Measurements from ENCODE around the gene SUPT4H1. TPM values are rescaled to one million over a fixed set of nuclear protein-coding genes. Genes with fewer than 3 reads are reported as not detected.
"Not testable (repeated sequence)": the region's sequence is repeated elsewhere in the genome, so short reads cannot be mapped to it uniquely, and the experiment has no call there.

The SUPT4H1 gene
- total RNA-seq, 1 donor from 2014 or later = 61.9 TPM

GRCh38 chr17:58341136-58341860 is 10.7 kb downstream of the SUPT4H1 start:
- DNase-seq (ENCODE audit: low spot score) = not testable (repeated sequence)

GRCh38 chr17:58340405-58340876 is 11.6 kb downstream of the SUPT4H1 start:
- DNase-seq (ENCODE audit: low spot score) = no peak

- no peak for DNase-seq (ENCODE audit: low spot score)
Observed at GRCh38 chr17:58339755-58340404, 12.1 kb downstream of the SUPT4H1 start.

- no peak for DNase-seq (ENCODE audit: low spot score)
Observed at GRCh38 chr17:58338841-58339754, 12.9 kb downstream of the SUPT4H1 start.

DNA sequence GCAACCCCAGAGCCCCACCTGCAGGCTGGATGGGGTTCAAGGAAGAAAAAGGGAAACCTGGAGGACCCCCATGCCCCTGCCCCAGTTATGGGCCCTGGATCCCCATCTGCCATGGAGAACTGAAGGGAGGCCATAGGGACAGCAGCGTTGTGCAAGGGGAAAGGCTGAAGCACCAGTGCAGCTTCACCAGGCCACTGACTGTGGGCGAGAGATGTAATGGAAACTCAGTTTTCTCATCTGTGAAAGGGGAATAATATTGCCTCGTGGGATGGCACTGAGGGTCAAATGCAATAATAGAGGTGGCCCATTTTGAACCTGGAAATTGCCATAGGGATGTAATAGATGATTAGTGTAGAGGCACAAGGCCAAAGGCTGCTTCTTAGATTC is 13.6 kb downstream of the SUPT4H1 start:
- no peak for DNase-seq (ENCODE audit: low spot score)

GRCh38 chr17:58337600-58338453 is 14.2 kb downstream of the SUPT4H1 start:
- DNase-seq (ENCODE audit: low spot score) = no peak

DNA sequence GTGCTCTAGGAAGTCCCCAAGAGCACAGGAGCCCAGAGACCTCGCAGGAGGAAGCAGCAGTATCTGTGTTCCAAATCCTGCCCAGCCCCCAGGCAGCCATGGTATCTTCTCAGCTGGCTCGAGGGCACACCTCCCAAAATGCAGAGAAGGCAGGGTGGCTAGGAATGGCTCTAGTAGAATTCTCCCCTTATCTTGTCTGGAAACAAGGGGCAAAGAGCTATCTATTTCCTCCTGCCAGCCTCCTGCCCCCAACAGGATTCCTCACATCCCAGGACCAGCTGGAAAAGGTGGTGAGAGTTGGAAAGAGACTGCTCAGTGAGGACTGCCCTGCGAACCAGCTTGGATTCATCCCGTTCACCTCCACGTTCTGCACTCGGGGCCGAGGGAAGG is 14.8 kb downstream of the SUPT4H1 start:
- no peak for DNase-seq (ENCODE audit: low spot score)

- no peak for DNase-seq (ENCODE audit: low spot score)
Observed at GRCh38 chr17:58336456-58337209, 15.4 kb downstream of the SUPT4H1 start.

GRCh38 chr17:58335779-58336455 is 16.1 kb downstream of the SUPT4H1 start:
- DNase-seq (ENCODE audit: low spot score) = no peak

DNA sequence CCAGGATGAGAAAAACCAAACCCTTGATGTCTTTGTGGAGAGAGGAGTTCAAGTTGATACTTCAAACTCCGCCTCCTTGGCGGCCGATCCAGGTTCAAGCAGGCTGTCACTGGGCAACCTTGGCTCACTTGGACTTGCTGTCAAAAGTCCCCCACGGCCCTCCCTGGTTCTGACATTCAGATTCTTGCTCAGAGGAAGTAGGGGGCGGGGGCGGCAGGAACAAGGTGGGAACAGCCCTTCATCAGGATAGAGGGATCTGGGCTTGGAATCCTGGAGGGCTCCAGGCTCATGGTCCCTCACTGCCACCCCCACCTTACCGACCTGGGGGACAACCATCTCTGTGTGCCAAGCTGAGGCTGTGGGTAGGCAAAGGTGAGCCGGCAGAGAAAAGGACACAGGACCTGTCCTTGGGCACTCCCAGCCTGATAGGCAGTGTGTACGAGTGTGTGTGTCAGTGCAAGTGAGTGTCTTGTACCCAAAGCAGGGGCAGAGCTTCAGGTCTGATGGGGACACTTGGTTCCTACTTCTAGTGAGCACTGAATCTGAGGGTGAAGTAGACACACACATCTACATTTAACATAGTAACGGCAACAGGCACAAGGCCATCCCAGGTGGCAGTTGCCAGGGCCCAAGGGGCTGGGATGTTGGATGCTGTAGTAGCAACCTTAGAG is 16.8 kb downstream of the SUPT4H1 start:
- DNase-seq (ENCODE audit: low spot score) = no peak

- no peak for DNase-seq (ENCODE audit: low spot score)
Observed at GRCh38 chr17:58334661-58335060, 17.3 kb downstream of the SUPT4H1 start.

GRCh38 chr17:58334256-58334655 is 17.7 kb downstream of the SUPT4H1 start:
- DNase-seq (ENCODE audit: low spot score) = no peak

DNA sequence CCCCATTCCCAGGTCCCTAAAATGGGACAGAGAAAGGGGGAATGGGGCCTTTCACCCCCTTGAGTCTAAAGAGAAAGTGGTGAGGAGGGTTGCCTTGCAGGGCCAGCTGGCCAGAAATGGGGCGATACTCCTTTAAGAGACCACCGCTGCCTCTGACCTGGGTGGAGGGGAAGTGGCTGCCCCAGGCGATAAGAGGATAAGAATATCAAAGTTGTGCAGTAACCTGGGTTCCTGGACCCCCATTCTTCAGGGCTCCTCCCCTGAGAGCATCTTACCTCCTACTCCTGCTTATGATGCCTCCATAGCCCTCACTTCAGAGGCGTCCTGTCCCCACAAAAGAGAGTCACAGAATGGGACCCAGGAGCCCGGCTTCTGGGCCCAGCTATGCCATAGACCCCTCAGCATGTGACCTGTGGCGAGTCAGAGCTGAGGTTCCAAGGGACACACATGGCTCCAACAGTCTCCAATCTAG is 18.2 kb downstream of the SUPT4H1 start:
- no peak for DNase-seq (ENCODE audit: low spot score)

GRCh38 chr17:58332778-58333735 is 18.9 kb downstream of the SUPT4H1 start:
- no peak for DNase-seq (ENCODE audit: low spot score)

GRCh38 chr17:58331815-58332777 is 19.9 kb downstream of the SUPT4H1 start:
- no peak for DNase-seq (ENCODE audit: low spot score)

Data from mesenteric fat pad (tissue), 1 donor.